ENCODE data around the gene RGL1.

DNA sequence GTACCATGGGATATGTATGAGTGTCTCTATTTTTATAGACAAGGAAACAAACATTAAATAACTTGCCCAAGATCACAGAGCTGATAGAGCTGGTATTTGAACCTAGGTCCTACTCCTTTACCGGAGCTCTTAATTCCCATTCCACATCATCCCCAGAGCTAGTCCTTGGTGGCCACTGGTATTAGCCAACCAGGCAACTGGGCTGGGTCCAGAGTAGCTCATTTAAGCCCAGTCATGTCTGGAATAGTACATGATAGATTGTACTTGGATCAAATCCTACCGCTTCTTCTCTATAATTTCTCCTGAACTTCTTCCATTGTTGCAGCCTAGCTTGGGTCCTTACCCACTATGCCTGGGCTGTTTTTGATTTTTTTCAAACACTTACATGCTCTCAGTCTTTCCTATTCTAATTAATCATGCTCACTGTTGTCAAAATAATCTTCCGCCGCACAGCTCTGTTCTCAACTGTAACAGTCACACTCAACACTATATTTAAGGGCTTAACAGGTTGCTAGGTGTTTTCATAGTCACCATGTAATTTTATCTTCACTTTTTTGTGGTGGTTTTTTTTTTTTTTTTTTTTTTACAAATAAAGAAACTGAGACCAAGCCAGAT lies 152.4 kb downstream of the RGL1 start:
- TF ChIP-seq EZH2phosphoT487 (IDR thresholded peaks at IDR 0.05; ENCODE audit: borderline replicate concordance) = no peak
- TF ChIP-seq, protein P1, sequence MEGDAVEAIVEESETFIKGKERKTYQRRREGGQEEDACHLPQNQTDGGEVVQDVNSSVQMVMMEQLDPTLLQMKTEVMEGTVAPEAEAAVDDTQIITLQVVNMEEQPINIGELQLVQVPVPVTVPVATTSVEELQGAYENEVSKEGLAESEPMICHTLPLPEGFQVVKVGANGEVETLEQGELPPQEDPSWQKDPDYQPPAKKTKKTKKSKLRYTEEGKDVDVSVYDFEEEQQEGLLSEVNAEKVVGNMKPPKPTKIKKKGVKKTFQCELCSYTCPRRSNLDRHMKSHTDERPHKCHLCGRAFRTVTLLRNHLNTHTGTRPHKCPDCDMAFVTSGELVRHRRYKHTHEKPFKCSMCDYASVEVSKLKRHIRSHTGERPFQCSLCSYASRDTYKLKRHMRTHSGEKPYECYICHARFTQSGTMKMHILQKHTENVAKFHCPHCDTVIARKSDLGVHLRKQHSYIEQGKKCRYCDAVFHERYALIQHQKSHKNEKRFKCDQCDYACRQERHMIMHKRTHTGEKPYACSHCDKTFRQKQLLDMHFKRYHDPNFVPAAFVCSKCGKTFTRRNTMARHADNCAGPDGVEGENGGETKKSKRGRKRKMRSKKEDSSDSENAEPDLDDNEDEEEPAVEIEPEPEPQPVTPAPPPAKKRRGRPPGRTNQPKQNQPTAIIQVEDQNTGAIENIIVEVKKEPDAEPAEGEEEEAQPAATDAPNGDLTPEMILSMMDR (conservative IDR thresholded peaks at IDR 0.05; ENCODE audit: low read length) = no peak
